ENCODE data around the gene SUZ12.
"Not testable (repeated sequence)": the region's sequence is repeated elsewhere in the genome, so short reads cannot be mapped to it uniquely, and the experiment has no call there.

The SUZ12 gene
- total RNA-seq: 59.8 to 114 (median 88.1) reads per million in 9 experiments

GRCh38 chr17:31936615-31937609, at the start of gene SUZ12:
TSS of gene SUZ12 (plus strand) at chr17:31937007. CDS start at chr17:31937247, 240 bp downstream.
- H3K27me3 Mint-ChIP-seq; H3K9me3 Mint-ChIP-seq; H3K4me1 Mint-ChIP-seq (ENCODE audit: low read depth in 2 of 2): not testable (repeated sequence)
- H3K27ac Mint-ChIP-seq: peak within 1 kb of the TSS; percentile 75 to 88
- H3K4me3 Mint-ChIP-seq: peak within 1 kb of the TSS; percentile 82 to 85
- peak; percentile 79 to 82 (median 81) for DNase-seq
- ATAC-seq (replicated peaks): peak; percentile 91
- H3K36me3 Mint-ChIP-seq (ENCODE audit: insufficient read depth): peaks cover 27% of the 10 kb centered on the region

- Mint-ChIP-seq H3K4me1 (ENCODE audit: low read depth in 2 of 2) (no peaks in the 10 kb centered on the region), H3K36me3 (ENCODE audit: insufficient read depth) (peaks cover 96% of the 10 kb centered on the region), H3K27me3 (no peaks in the 10 kb centered on the region), H3K4me3 (no peak overlapping the region), H3K27ac (no peak overlapping the region), H3K9me3 (no peaks in the 10 kb centered on the region)
- ATAC-seq (replicated peaks) (no peak), DNase-seq (no peak)
Measured at GRCh38 chr17:31888124-31888523, 48.7 kb upstream of the SUZ12 start.

- H3K36me3 Mint-ChIP-seq (ENCODE audit: insufficient read depth): peaks cover 47% of the 10 kb centered on the region
- H3K4me1 Mint-ChIP-seq (ENCODE audit: low read depth in 2 of 2): peaks cover 0 to 4% of the 10 kb centered on the region in 2 donors
- H3K4me3 Mint-ChIP-seq: no peak overlapping the region
- no peaks in the 10 kb centered on the region for H3K9me3 Mint-ChIP-seq
- ATAC-seq (replicated peaks) (no peak), DNase-seq (no peak)
- H3K27me3 Mint-ChIP-seq: no peaks in the 10 kb centered on the region
- H3K27ac Mint-ChIP-seq: no peak overlapping the region
Measured at GRCh38 chr17:31900877-31901276, 35.9 kb upstream of the SUZ12 start.

GRCh38 chr17:31902693-31903092, 34.1 kb upstream of the SUZ12 start:
- peaks cover 0 to 15% of the 10 kb centered on the region in 2 donors for H3K27me3 Mint-ChIP-seq
- no peak overlapping the region for H3K27ac Mint-ChIP-seq
- DNase-seq (no peak), ATAC-seq (replicated peaks) (no peak)
- H3K4me1 Mint-ChIP-seq (ENCODE audit: low read depth in 2 of 2): peaks cover 0 to 3% of the 10 kb centered on the region in 2 donors
- peaks cover 29% of the 10 kb centered on the region for H3K36me3 Mint-ChIP-seq (ENCODE audit: insufficient read depth)
- H3K9me3 Mint-ChIP-seq: no peaks in the 10 kb centered on the region
- no peak overlapping the region for H3K4me3 Mint-ChIP-seq

- ATAC-seq (replicated peaks) (no peak), DNase-seq (no peak)
- H3K27me3 Mint-ChIP-seq: peaks cover 0 to 15% of the 10 kb centered on the region in 2 donors
- no peak overlapping the region for H3K27ac Mint-ChIP-seq
- H3K9me3 Mint-ChIP-seq: no peaks in the 10 kb centered on the region
- H3K36me3 Mint-ChIP-seq (ENCODE audit: insufficient read depth): peaks cover 22% of the 10 kb centered on the region
- H3K4me1 Mint-ChIP-seq (ENCODE audit: low read depth in 2 of 2): no peaks in the 10 kb centered on the region
- no peak overlapping the region for H3K4me3 Mint-ChIP-seq
Measured at GRCh38 chr17:31903401-31903800, 33.4 kb upstream of the SUZ12 start.

- Mint-ChIP-seq H3K4me3 (no peak overlapping the region), H3K27me3 (peaks cover 22 to 46% of the 10 kb centered on the region in 2 donors), H3K4me1 (ENCODE audit: low read depth in 2 of 2) (no peaks in the 10 kb centered on the region), H3K27ac (no peak overlapping the region), H3K9me3 (no peaks in the 10 kb centered on the region), H3K36me3 (ENCODE audit: insufficient read depth) (peaks cover 3% of the 10 kb centered on the region)
- DNase-seq: no peak
- ATAC-seq (replicated peaks): no peak
Measured at GRCh38 chr17:31907342-31907962, 29.4 kb upstream of the SUZ12 start.

- no peak for ATAC-seq (replicated peaks)
- no peak overlapping the region for H3K4me3 Mint-ChIP-seq
- no peak overlapping the region for H3K27ac Mint-ChIP-seq
- H3K9me3 Mint-ChIP-seq: no peaks in the 10 kb centered on the region
- DNase-seq: no peak
- H3K36me3 Mint-ChIP-seq (ENCODE audit: insufficient read depth): peaks cover 3% of the 10 kb centered on the region
- no peaks in the 10 kb centered on the region for H3K4me1 Mint-ChIP-seq (ENCODE audit: low read depth in 2 of 2)
- H3K27me3 Mint-ChIP-seq: peaks cover 22 to 48% of the 10 kb centered on the region in 2 donors
Measured at GRCh38 chr17:31908386-31908785, 28.4 kb upstream of the SUZ12 start.

GRCh38 chr17:31912705-31913104, 24.1 kb upstream of the SUZ12 start:
- H3K4me1 Mint-ChIP-seq (ENCODE audit: low read depth in 2 of 2); DNase-seq; H3K36me3 Mint-ChIP-seq (ENCODE audit: insufficient read depth); H3K4me3 Mint-ChIP-seq; H3K27ac Mint-ChIP-seq; H3K9me3 Mint-ChIP-seq; ATAC-seq (replicated peaks): not testable (repeated sequence)
- H3K27me3 Mint-ChIP-seq: peaks cover 35 to 48% of the 10 kb centered on the region in 2 donors

GRCh38 chr17:31915456-31916100, 21.2 kb upstream of the SUZ12 start:
- no peaks in the 10 kb centered on the region for H3K9me3 Mint-ChIP-seq
- H3K36me3 Mint-ChIP-seq (ENCODE audit: insufficient read depth): no peaks in the 10 kb centered on the region
- ATAC-seq (replicated peaks) (no peak), DNase-seq (no peak)
- H3K4me1 Mint-ChIP-seq (ENCODE audit: low read depth in 2 of 2): peaks cover 0 to 2% of the 10 kb centered on the region in 2 donors
- H3K4me3 Mint-ChIP-seq: no peak overlapping the region
- peaks cover 52 to 62% of the 10 kb centered on the region in 2 donors for H3K27me3 Mint-ChIP-seq
- no peak overlapping the region for H3K27ac Mint-ChIP-seq

- peaks cover 52 to 55% of the 10 kb centered on the region in 2 donors for H3K27me3 Mint-ChIP-seq
- DNase-seq (no peak), ATAC-seq (replicated peaks) (no peak)
- no peaks in the 10 kb centered on the region for H3K36me3 Mint-ChIP-seq (ENCODE audit: insufficient read depth)
- H3K9me3 Mint-ChIP-seq: no peaks in the 10 kb centered on the region
- peaks cover 0 to 2% of the 10 kb centered on the region in 2 donors for H3K4me1 Mint-ChIP-seq (ENCODE audit: low read depth in 2 of 2)
- H3K4me3 Mint-ChIP-seq: no peak overlapping the region
- no peak overlapping the region for H3K27ac Mint-ChIP-seq
Measured at GRCh38 chr17:31916491-31917064, 20.2 kb upstream of the SUZ12 start.

- Mint-ChIP-seq H3K36me3 (ENCODE audit: insufficient read depth) (no peaks in the 10 kb centered on the region), H3K9me3 (no peaks in the 10 kb centered on the region), H3K27ac (no peak overlapping the region), H3K27me3 (peaks cover 47 to 50% of the 10 kb centered on the region in 2 donors), H3K4me3 (no peak overlapping the region), H3K4me1 (ENCODE audit: low read depth in 2 of 2) (peaks cover 0 to 2% of the 10 kb centered on the region in 2 donors)
- DNase-seq: no peak
- ATAC-seq (replicated peaks): no peak
Measured at GRCh38 chr17:31917065-31917529, 19.7 kb upstream of the SUZ12 start.

- H3K36me3 Mint-ChIP-seq (ENCODE audit: insufficient read depth); DNase-seq; H3K27ac Mint-ChIP-seq; ATAC-seq (replicated peaks); H3K4me1 Mint-ChIP-seq (ENCODE audit: low read depth in 2 of 2); H3K9me3 Mint-ChIP-seq: not testable (repeated sequence)
- H3K27me3 Mint-ChIP-seq: peaks cover 43 to 44% of the 10 kb centered on the region in 2 donors
- peak overlapping the region in 1 of 2 donors; percentile 40 for H3K4me3 Mint-ChIP-seq
Measured at GRCh38 chr17:31917721-31918120, 19.1 kb upstream of the SUZ12 start.

- Mint-ChIP-seq H3K27ac (no peak overlapping the region), H3K27me3 (peaks cover 43 to 44% of the 10 kb centered on the region in 2 donors), H3K36me3 (ENCODE audit: insufficient read depth) (no peaks in the 10 kb centered on the region), H3K4me1 (ENCODE audit: low read depth in 2 of 2) (peaks cover 0 to 2% of the 10 kb centered on the region in 2 donors), H3K9me3 (no peaks in the 10 kb centered on the region), H3K4me3 (no peak overlapping the region)
- no peak for ATAC-seq (replicated peaks)
- no peak for DNase-seq
Measured at GRCh38 chr17:31918701-31919128, 18.1 kb upstream of the SUZ12 start.
